ENCODE data around the gene PLOD2. TPM values are rescaled to one million over a fixed set of nuclear protein-coding genes. Genes with fewer than 3 reads are reported as not detected.

Gene PLOD2
- polyA plus RNA-seq, 1 donor = 10.7 TPM

DNA sequence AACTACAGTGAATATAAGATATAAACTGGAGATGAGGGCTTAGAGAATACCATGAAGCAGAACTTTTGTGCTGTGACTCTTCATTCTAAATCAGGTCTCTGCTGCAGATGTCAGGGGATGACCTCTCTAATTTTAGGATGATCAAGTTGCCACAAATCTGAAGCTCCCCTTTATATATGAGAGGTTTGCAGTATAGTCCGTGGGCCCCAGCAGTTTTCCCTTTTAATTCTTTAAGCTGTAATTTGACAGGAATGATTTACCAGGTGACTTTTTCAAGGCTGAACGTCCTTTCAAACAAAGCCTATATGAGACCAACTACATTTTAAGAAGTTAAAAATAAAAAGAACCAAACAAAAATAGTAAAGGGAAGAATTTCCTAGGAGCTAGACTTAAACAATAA is 4.9 kb upstream of the PLOD2 start:
- DNase-seq = no peak

- DNase-seq = no peak
These were observed 4.2 kb upstream of the PLOD2 start for GRCh38 chr3:146164971-146165769.

GRCh38 chr3:146164506-146164905 is 3.5 kb upstream of the PLOD2 start:
- DNase-seq = no peak

- no peak for DNase-seq
These were observed 3.1 kb upstream of the PLOD2 start for GRCh38 chr3:146164071-146164470.

DNA sequence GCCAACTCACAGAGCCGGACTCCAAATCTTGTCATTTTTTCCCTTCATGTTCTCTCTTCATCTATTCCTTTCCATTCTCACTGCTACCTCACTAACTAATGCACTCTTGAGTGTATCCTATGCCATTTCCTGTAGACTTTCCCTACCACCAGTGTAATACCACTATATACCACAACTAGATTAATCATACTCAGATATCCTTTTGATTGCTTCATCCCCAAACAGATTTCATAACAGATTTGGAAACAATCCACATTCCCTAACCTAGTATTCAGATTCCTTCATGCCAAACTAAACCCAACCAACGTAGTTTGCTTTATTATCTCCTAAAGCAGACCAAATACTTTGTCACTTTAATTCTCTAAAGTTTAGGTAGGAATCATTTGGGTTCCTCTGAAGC is 2.6 kb upstream of the PLOD2 start:
- DNase-seq = no peak

DNA sequence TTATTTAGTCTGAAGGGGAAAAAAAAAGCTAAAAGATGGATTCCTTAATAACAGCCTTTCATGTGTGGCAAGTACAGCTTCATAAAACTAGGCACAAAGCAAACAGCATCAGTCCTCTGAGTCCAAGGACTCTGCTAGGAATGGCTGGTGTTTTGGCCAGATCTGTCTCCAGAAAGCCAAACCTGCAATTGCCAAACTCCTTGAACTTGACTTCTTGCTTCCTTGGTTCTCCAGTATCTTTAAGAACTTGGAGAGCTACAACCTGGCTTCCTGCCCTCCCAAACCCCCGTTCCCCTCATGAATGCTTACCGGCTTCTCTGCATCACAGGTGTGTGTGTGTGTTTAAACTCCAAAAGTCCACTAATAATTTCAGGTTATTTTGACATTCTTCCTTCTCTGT is 1.6 kb upstream of the PLOD2 start:
- no peak for DNase-seq

DNA sequence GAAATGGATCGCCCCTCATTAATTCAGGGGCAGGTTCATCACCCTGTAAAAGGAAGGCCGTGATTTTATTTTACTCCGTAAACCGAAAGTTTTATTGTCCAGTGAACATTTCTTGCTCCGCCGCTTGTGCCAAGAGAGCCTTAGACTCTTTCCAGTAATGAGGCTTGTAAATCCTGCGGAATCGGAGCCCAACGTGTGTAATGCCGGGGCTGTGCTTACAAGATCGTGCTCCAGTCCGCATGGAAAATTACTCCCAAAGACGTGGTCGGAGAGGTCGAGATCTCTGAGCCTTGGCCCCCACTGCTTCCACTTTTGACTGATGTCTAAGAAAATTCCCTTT is 649 bp upstream of the PLOD2 start:
- DNase-seq = peak; percentile 71

- peak; percentile 55 for DNase-seq
These were observed 542 bp downstream of the PLOD2 start for GRCh38 chr3:146160321-146160963.

DNA sequence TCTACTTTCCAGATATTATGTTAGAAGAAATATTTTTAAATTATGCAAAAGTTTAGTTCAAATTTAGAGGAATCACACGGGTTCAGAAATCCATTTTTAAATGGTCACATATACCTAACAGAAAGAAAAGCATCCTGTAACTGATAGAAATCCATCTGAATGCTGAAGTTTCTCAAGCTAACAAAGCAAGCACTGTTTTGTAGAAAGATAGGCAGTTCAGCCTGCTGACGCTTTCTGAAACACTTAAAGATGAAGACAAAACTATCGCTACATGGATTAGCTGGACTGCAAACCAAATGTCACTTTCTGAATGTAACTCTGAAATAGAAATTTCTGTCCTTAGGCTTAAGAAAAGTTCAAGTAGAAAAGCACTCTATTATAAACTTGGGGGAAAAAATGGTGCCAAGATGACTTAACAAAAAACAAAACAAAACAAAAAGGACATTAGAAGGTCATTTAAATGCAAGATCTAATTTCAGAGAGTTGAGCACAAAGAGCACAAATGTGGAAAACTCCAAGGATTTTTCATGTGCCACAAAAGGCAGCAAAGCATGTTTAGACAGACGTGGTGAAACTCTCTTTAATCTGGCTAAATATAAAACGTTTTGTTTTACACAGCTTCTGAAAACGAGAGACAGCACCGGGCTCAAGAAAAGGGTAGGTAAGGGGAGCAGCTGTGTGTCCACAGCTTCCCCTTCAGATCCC is 1.2 kb downstream of the PLOD2 start:
- no peak for DNase-seq

GRCh38 chr3:146159037-146159436 is 1.9 kb downstream of the PLOD2 start:
- no peak for DNase-seq

GRCh38 chr3:146157325-146158060 is 3.5 kb downstream of the PLOD2 start:
- no peak for DNase-seq

GRCh38 chr3:146156666-146157314 is 4.2 kb downstream of the PLOD2 start:
- no peak for DNase-seq

- DNase-seq = no peak
These were observed 4.9 kb downstream of the PLOD2 start for GRCh38 chr3:146156095-146156494.

DNA sequence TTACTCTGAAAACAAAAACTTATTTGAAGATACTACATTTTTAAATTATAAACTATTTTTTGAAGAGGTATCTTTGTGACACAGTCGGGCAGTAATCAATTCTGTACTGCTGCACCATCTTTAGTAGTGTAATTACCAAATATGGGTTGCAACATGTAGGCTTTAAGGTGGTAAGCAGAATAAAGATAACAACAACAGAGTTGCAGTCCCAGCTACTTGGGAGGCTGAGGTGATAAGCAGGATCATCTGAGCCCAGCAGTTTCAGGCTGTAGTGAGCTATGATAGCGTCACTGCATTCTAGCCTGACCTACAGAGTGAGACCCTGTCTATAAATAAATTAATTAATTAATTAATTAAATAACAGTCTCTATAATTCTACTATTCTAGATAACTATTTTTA is 6.0 kb downstream of the PLOD2 start:
- no peak for DNase-seq

GRCh38 chr3:146154316-146154715 is 6.7 kb downstream of the PLOD2 start:
- no peak for DNase-seq

DNA sequence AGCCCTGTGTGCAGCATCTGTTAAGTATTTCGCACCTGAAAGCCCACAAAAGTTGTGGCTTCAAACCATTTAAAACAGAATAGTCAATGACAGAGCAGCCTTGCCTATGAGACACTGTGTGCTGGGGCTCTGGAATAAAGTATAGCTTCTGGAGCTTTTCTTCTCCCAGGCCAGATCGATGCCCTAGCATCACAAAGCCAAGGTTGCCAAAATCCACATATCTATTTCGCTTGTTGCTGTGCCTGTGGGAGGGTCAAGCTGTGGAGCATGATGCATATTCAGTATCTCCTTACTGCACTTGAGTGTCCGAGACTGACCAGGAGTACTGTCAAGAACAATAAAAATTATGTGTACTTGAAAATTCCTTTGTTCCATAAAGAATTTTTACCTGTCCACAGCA is 7.6 kb downstream of the PLOD2 start:
- DNase-seq = no peak

- no peak for DNase-seq
These were observed 8.2 kb downstream of the PLOD2 start for GRCh38 chr3:146152834-146153233.

GRCh38 chr3:146148468-146148931 is 12.5 kb downstream of the PLOD2 start:
- DNase-seq = no peak

- no peak for DNase-seq
These were observed 15.3 kb downstream of the PLOD2 start for GRCh38 chr3:146145642-146146041.

- no peak for DNase-seq
These were observed 18.2 kb downstream of the PLOD2 start for GRCh38 chr3:146142757-146143156.

DNA sequence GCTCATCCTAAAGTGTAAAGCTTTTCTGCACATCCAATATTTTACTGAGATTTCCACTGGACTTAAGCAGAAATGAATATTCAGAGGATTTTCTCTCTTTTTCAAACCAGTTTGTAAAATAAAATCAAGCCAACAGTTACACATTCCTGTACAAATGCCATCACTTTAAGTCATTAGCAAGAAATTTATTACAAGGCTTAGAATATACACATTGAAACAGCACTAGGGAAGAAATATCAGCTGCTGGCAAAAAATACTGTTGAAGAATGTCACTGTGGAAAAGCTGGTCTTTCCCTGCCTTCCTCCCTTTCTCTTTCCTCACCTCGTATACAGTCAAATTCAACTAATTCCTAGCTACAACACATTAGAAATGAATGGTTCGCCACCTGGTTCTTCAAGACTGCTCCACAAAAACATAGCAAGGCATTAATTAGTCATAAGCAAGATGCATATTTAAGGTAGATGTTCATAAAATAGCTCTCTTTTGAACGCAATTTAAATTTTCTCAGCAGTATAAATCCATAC is 21.3 kb downstream of the PLOD2 start:
- DNase-seq = no peak

DNA sequence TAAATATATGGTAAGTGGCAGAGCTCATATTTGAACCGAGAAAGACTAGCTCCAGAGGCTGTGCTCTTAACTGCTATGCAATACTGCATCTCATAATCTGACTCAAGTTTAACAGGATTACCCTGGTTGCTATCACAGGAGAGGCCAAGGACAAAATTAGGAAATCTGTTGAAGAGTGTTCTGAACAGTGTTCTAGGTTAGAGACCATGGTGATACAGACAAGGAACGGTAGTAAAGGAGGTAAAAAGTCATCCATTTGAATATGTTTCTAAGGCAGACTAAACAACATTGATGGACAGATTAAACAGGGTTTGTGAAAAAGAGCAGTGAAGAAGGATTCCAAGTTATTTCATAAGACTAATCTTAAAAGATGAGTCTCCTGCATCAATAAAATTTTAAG is 22.1 kb downstream of the PLOD2 start:
- DNase-seq = no peak

Measured in hindlimb muscle (tissue), 1 donor.